Thyroid gland (tissue), 4 donors: ENCODE results near the gene KIF16B.

Source experiments
- POLR2A ChIP-seq, 2 donors: fragments of 450-650 bp; IDR thresholded peaks; one replicate each; pipeline ENCODE4 v1.6.1; 2017; ENCODE audit warnings: antibody characterized with exemption in 2 of 2, mild to moderate bottlenecking in 2 of 2, moderate library complexity in 1 of 2
- TF ChIP-seq, protein P1 (sequence below), 6 experiments: fragments of 200-600 bp in 3 of 6; fragments of 450-650 bp in 3 of 6; sonication (generic) in 3 of 6; IDR thresholded peaks; one replicate each; pipeline ENCODE4 v1.5.1; 2016 to 2019; ENCODE audit warnings: antibody characterized with exemption in 6 of 6, mild to moderate bottlenecking in 2 of 6, inconsistent platforms in 1 of 6, moderate library complexity in 1 of 6

DNA sequence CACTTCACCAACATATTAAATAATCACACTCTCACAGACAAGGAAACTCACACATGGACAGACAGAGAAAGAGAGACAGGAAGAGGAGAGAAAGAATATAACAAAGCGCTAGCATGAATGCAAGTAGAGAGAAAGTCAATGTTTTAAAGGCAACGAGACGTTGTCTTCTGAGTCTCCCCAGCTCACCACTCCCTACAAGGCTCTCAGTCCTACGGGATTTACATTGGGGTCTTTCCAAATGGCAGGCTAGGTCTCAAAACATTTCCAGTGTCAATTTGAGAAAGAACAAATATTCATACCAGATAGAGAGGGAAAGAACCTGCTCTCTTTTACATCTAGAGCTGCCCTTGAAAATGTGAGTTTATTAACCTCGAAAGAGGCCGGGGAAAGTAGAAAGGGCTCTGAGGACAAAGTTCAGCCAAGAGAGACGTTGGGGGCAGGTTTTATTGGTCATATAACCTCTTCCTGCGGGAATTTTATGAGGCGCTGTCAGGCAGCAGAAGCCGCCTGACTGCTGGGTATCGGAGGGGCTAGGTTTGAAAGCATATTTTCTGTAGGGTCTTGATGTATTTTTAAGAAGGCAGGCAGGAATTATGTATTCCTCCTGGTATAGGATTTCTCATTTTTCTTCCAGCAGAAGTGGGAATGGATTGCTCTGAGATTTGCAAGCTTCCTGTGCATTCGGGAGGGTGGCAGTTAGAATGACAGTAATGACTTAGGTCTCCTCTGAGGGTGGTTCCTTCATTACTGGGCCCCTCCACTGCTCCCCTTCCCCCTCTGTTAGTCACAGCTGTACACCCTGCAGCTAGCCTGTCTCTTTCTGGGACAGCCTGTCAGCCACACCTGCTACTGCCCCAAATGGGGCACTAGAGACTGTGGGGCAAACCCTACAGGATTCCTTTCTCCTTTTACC lies 34.4 kb upstream of the KIF16B start:
- no peak for TF ChIP-seq POLR2A (IDR thresholded peaks at IDR 0.05)
- TF ChIP-seq, protein P1, sequence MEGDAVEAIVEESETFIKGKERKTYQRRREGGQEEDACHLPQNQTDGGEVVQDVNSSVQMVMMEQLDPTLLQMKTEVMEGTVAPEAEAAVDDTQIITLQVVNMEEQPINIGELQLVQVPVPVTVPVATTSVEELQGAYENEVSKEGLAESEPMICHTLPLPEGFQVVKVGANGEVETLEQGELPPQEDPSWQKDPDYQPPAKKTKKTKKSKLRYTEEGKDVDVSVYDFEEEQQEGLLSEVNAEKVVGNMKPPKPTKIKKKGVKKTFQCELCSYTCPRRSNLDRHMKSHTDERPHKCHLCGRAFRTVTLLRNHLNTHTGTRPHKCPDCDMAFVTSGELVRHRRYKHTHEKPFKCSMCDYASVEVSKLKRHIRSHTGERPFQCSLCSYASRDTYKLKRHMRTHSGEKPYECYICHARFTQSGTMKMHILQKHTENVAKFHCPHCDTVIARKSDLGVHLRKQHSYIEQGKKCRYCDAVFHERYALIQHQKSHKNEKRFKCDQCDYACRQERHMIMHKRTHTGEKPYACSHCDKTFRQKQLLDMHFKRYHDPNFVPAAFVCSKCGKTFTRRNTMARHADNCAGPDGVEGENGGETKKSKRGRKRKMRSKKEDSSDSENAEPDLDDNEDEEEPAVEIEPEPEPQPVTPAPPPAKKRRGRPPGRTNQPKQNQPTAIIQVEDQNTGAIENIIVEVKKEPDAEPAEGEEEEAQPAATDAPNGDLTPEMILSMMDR (IDR thresholded peaks at IDR 0.05): no peak
